Measurements from ENCODE around the gene CBFA2T2. TPM values are rescaled to one million over a fixed set of nuclear protein-coding genes. Genes with fewer than 3 reads are reported as not detected.
A peak's percentile ranks its signal among the peaks of the same experiment; 100 is the strongest.

The CBFA2T2 gene
- total and polyA plus RNA-seq, 2 donors (not counting 1 experiment from before 2014, with no cell fraction given) = 26.9 to 30.0 TPM

GRCh38 chr20:33624399-33624798 is 134.5 kb downstream of the CBFA2T2 start:
- Histone ChIP-seq H3K79me2 (ENCODE audit: control insufficient read depth, insufficient read depth, low read length) (peaks cover 3% of the 10 kb centered on the region), H3K4me2 (replicated peaks; ENCODE audit: low read depth, low read length, poor library complexity, severe bottlenecking) (peak overlapping the region; percentile 27), H4K20me1 (ENCODE audit: control insufficient read depth, insufficient read depth, low read length, poor library complexity, severe bottlenecking) (no peaks in the 10 kb centered on the region), H2AFZ (ENCODE audit: insufficient read depth, low read depth, low read length, poor library complexity, severe bottlenecking) (no peak overlapping the region), H3K36me3 (replicated peaks in 1 of 2; ENCODE audit: control extremely low read depth in 1 of 2, control insufficient read depth in 1 of 2, extremely low read depth in 1 of 2, insufficient read depth in 2 of 2, low read length in 1 of 2) (peaks cover 1 to 30% of the 10 kb centered on the region in 2 experiments), H3K4me3 (ENCODE audit: control extremely low read depth in 1 of 5, extremely low read depth in 1 of 5, insufficient read depth in 1 of 5, low read depth in 2 of 5, low read length in 4 of 5) (no peak overlapping the region), H3K4me1 (ENCODE audit: control insufficient read depth in 2 of 2, insufficient read depth in 2 of 2, low read length in 2 of 2) (peaks cover 7 to 8% of the 10 kb centered on the region in 2 donors), H3K27me3 (replicated peaks in 1 of 4; ENCODE audit: control extremely low read depth in 1 of 4, control insufficient read depth in 3 of 4, insufficient read depth in 4 of 4, low read length in 3 of 4) (no peaks in the 10 kb centered on the region), H3K27ac (ENCODE audit: low read length in 2 of 2) (peak overlapping the region; percentile 15 to 56), H3K9me3 (ENCODE audit: control extremely low read depth in 1 of 3, control insufficient read depth in 2 of 3, insufficient read depth in 1 of 3, low read length in 2 of 3) (peaks cover 0 to 4% (median 0%) of the 10 kb centered on the region in 3 donors), H3K9ac (ENCODE audit: low read length) (no peak overlapping the region)
- Mint-ChIP-seq H3K27ac (peak overlapping the region; percentile 3), H3K4me3 (peak overlapping the region; percentile 3), H3K9me3 (ENCODE audit: insufficient read depth) (no peaks in the 10 kb centered on the region), H3K27me3 (no peaks in the 10 kb centered on the region), H3K4me1 (peaks cover 18% of the 10 kb centered on the region)
- CTCF ChIA-PET = interaction anchor here (0.7 kb wide), 1 partner anchor 167 kb away, joined by 4 read pairs; no protein-coding TSS in a partner anchor
- DNase-seq = no peak
- ATAC-seq (ENCODE audit: low read depth) = no peak
- TF ChIP-seq EZH2 (IDR thresholded peaks at IDR 0.05; ENCODE audit: borderline replicate concordance, insufficient read depth, low read depth, low read length, poor library complexity, severe bottlenecking) = no peak
- TF ChIP-seq CTCF (IDR thresholded peaks at IDR 0.05) = no peak
- 50% methylated on average over 1 of the region's 3 CpGs for WGBS (ENCODE audit: insufficient coverage)
- intact Hi-C loops (cut with micrococcal nuclease) = no loop called here
- POLR2A ChIA-PET = interaction anchor here (0.7 kb wide), 1 partner anchor 1087 kb away, joined by 4 read pairs; no protein-coding TSS in a partner anchor

- Histone ChIP-seq H3K27me3 (replicated peaks in 1 of 4; ENCODE audit: control extremely low read depth in 1 of 4, control insufficient read depth in 3 of 4, insufficient read depth in 4 of 4, low read length in 3 of 4) (no peaks in the 10 kb centered on the region), H3K9me3 (ENCODE audit: control extremely low read depth in 1 of 3, control insufficient read depth in 2 of 3, insufficient read depth in 1 of 3, low read length in 2 of 3) (peaks cover 0 to 4% (median 0%) of the 10 kb centered on the region in 3 donors), H3K79me2 (ENCODE audit: control insufficient read depth, insufficient read depth, low read length) (peaks cover 3% of the 10 kb centered on the region), H3K4me1 (ENCODE audit: control insufficient read depth in 2 of 2, insufficient read depth in 2 of 2, low read length in 2 of 2) (peaks cover 7 to 8% of the 10 kb centered on the region in 2 donors), H3K36me3 (replicated peaks in 1 of 2; ENCODE audit: control extremely low read depth in 1 of 2, control insufficient read depth in 1 of 2, extremely low read depth in 1 of 2, insufficient read depth in 2 of 2, low read length in 1 of 2) (peaks cover 1 to 43% of the 10 kb centered on the region in 2 experiments), H3K4me3 (ENCODE audit: control extremely low read depth in 1 of 5, extremely low read depth in 1 of 5, insufficient read depth in 1 of 5, low read depth in 2 of 5, low read length in 4 of 5) (no peak overlapping the region), H3K27ac (ENCODE audit: low read length in 2 of 2) (no peak overlapping the region), H3K9ac (ENCODE audit: low read length) (no peak overlapping the region), H2AFZ (ENCODE audit: insufficient read depth, low read depth, low read length, poor library complexity, severe bottlenecking) (no peak overlapping the region), H4K20me1 (ENCODE audit: control insufficient read depth, insufficient read depth, low read length, poor library complexity, severe bottlenecking) (no peaks in the 10 kb centered on the region), H3K4me2 (replicated peaks; ENCODE audit: low read depth, low read length, poor library complexity, severe bottlenecking) (no peak overlapping the region)
- DNase-seq (no peak), ATAC-seq (ENCODE audit: low read depth) (no peak)
- ChIA-PET POLR2A (no interaction called here), CTCF (interaction anchor here (1.2 kb wide), 1 partner anchor 42 kb away, joined by 4 read pairs; no protein-coding TSS in a partner anchor)
- peaks cover 18% of the 10 kb centered on the region for H3K4me1 Mint-ChIP-seq
- H3K9me3 Mint-ChIP-seq (ENCODE audit: insufficient read depth) = no peaks in the 10 kb centered on the region
- no peak overlapping the region for H3K4me3 Mint-ChIP-seq
- 97% methylated on average over 2 of the region's 4 CpGs for WGBS (ENCODE audit: insufficient coverage)
- no peak overlapping the region for H3K27ac Mint-ChIP-seq
- no peaks in the 10 kb centered on the region for H3K27me3 Mint-ChIP-seq
- TF ChIP-seq EZH2 (IDR thresholded peaks at IDR 0.05; ENCODE audit: borderline replicate concordance, insufficient read depth, low read depth, low read length, poor library complexity, severe bottlenecking) (no peak), CTCF (IDR thresholded peaks at IDR 0.05) (no peak)
- intact Hi-C loops (cut with micrococcal nuclease) = no loop called here
Measured at GRCh38 chr20:33626190-33626589, 136.3 kb downstream of the CBFA2T2 start.

All from B cell (primary cell).